ENCODE results near the gene TAF8. TPM values are rescaled to one million over a fixed set of nuclear protein-coding genes. Genes with fewer than 3 reads are reported as not detected.

Gene TAF8
- total RNA-seq, 1 donor from 2014 or later: 17.2 TPM

GRCh38 chr6:42110683-42111082, 60.4 kb downstream of the TAF8 start:
- H3K36me3 Mint-ChIP-seq (ENCODE audit: low read depth): peaks cover 5% of the 10 kb centered on the region
- H3K27me3 Mint-ChIP-seq (ENCODE audit: low read depth): peaks cover 2% of the 10 kb centered on the region
- no peak for DNase-seq (ENCODE audit: low spot score)
- H3K4me3 Mint-ChIP-seq (ENCODE audit: unreplicated experiment): no peak overlapping the region
- peaks cover 4% of the 10 kb centered on the region for H3K9me3 Mint-ChIP-seq (ENCODE audit: low read depth)
- H3K27ac Mint-ChIP-seq (ENCODE audit: unreplicated experiment): no peak overlapping the region
- TF ChIP-seq CTCF (IDR thresholded peaks at IDR 0.05): no peak
- H3K4me1 Mint-ChIP-seq (ENCODE audit: low read depth): no peaks in the 10 kb centered on the region

GRCh38 chr6:42112351-42112750, 62.0 kb downstream of the TAF8 start:
- peaks cover 5% of the 10 kb centered on the region for H3K36me3 Mint-ChIP-seq (ENCODE audit: low read depth)
- no peaks in the 10 kb centered on the region for H3K4me1 Mint-ChIP-seq (ENCODE audit: low read depth)
- no peak overlapping the region for H3K4me3 Mint-ChIP-seq (ENCODE audit: unreplicated experiment)
- peaks cover 2% of the 10 kb centered on the region for H3K27me3 Mint-ChIP-seq (ENCODE audit: low read depth)
- H3K27ac Mint-ChIP-seq (ENCODE audit: unreplicated experiment): no peak overlapping the region
- DNase-seq (ENCODE audit: low spot score): no peak
- no peak for TF ChIP-seq CTCF (IDR thresholded peaks at IDR 0.05)
- peaks cover 4% of the 10 kb centered on the region for H3K9me3 Mint-ChIP-seq (ENCODE audit: low read depth)

GRCh38 chr6:42113936-42114636, 63.8 kb downstream of the TAF8 start:
- DNase-seq (ENCODE audit: low spot score): no peak
- no peak for TF ChIP-seq CTCF (IDR thresholded peaks at IDR 0.05)
- Mint-ChIP-seq H3K9me3 (ENCODE audit: low read depth) (peaks cover 4% of the 10 kb centered on the region), H3K4me1 (ENCODE audit: low read depth) (peaks cover 8% of the 10 kb centered on the region), H3K4me3 (ENCODE audit: unreplicated experiment) (no peak overlapping the region), H3K27me3 (ENCODE audit: low read depth) (peaks cover 2% of the 10 kb centered on the region), H3K27ac (ENCODE audit: unreplicated experiment) (no peak overlapping the region), H3K36me3 (ENCODE audit: low read depth) (peaks cover 5% of the 10 kb centered on the region)

- no peak overlapping the region for H3K4me3 Mint-ChIP-seq (ENCODE audit: unreplicated experiment)
- H3K4me1 Mint-ChIP-seq (ENCODE audit: low read depth): peaks cover 27% of the 10 kb centered on the region
- no peak for DNase-seq (ENCODE audit: low spot score)
- no peak for TF ChIP-seq CTCF (IDR thresholded peaks at IDR 0.05)
- H3K27me3 Mint-ChIP-seq (ENCODE audit: low read depth): no peaks in the 10 kb centered on the region
- H3K36me3 Mint-ChIP-seq (ENCODE audit: low read depth): no peaks in the 10 kb centered on the region
- H3K9me3 Mint-ChIP-seq (ENCODE audit: low read depth): no peaks in the 10 kb centered on the region
- H3K27ac Mint-ChIP-seq (ENCODE audit: unreplicated experiment): no peak overlapping the region
These were observed 67.5 kb downstream of the TAF8 start for GRCh38 chr6:42117843-42118161.

GRCh38 chr6:42118162-42119001, 68.1 kb downstream of the TAF8 start:
- H3K4me3 Mint-ChIP-seq (ENCODE audit: unreplicated experiment): no peak overlapping the region
- no peaks in the 10 kb centered on the region for H3K36me3 Mint-ChIP-seq (ENCODE audit: low read depth)
- DNase-seq (ENCODE audit: low spot score): no peak
- TF ChIP-seq CTCF (IDR thresholded peaks at IDR 0.05): peak; percentile 18
- H3K27ac Mint-ChIP-seq (ENCODE audit: unreplicated experiment): peak overlapping the region; percentile 61
- no peaks in the 10 kb centered on the region for H3K27me3 Mint-ChIP-seq (ENCODE audit: low read depth)
- peaks cover 28% of the 10 kb centered on the region for H3K4me1 Mint-ChIP-seq (ENCODE audit: low read depth)
- H3K9me3 Mint-ChIP-seq (ENCODE audit: low read depth): no peaks in the 10 kb centered on the region
